Neural cell (in vitro differentiated cells): ENCODE results near the gene B4GALNT4. TPM values are rescaled to one million over a fixed set of nuclear protein-coding genes. Genes with fewer than 3 reads are reported as not detected.

Source experiments
- H2AFZ ChIP-seq: fragments of 200-600, 300-800 bp; sonication (generic), shearing (Covaris generic); 2 replicates; pipeline ENCODE4 v1.6.0; 2014; ENCODE audit warnings: low read depth, mild to moderate bottlenecking, antibody characterized with exemption, low read length, moderate library complexity
- H3F3A ChIP-seq: fragments of 200-600 bp; shearing (Covaris generic); 2 replicates; pipeline ENCODE4 v1.6.1; 2016; ENCODE audit warnings: mild to moderate bottlenecking, moderate library complexity, mixed read lengths, antibody characterized with exemption, low read length; ENCODE audit not compliant: insufficient read depth, poor library complexity, severe bottlenecking
- H3K27ac ChIP-seq: fragments of 200-600, 300-800 bp; sonication (generic), shearing (Covaris generic); 2 replicates; pipeline ENCODE4 v1.5.1; 2014; ENCODE audit warnings: mild to moderate bottlenecking, low read length, moderate library complexity
- H3K27me3 ChIP-seq: fragments of 300-800, 200-600 bp; sonication (generic), shearing (Covaris generic); 2 replicates; pipeline ENCODE4 v1.6.0; 2014; ENCODE audit warnings: mild to moderate bottlenecking, low read depth, low read length, moderate library complexity; ENCODE audit not compliant: insufficient read depth
- H3K36me3 ChIP-seq: fragments of 300-800, 200-600 bp; sonication (generic), shearing (Covaris generic); 2 replicates; pipeline ENCODE4 v1.5.1; 2014; ENCODE audit warnings: mild to moderate bottlenecking, antibody characterized with exemption, low read length, moderate library complexity; ENCODE audit not compliant: insufficient read depth
- H3K4me2 ChIP-seq: fragments of 300-800, 200-600 bp; sonication (generic), shearing (Covaris generic); 2 replicates; pipeline ENCODE4 v1.6.0; 2014; ENCODE audit warnings: mild to moderate bottlenecking, low read length
- H3K4me3 ChIP-seq: fragments of 300-800, 200-600 bp; sonication (generic), shearing (Covaris generic); 2 replicates; pipeline ENCODE4 v1.5.1; 2014; ENCODE audit warnings: mild to moderate bottlenecking, low read length, moderate library complexity
- H3K79me2 ChIP-seq: fragments of 200-600 bp; shearing (Covaris generic); replicated peaks from 2 replicates; pipeline ENCODE4 v1.6.0; 2014; ENCODE audit warnings: mild to moderate bottlenecking, low read length, moderate library complexity; ENCODE audit not compliant: insufficient read depth
- H3K9ac ChIP-seq: fragments of 300-800, 200-600 bp; sonication (generic), shearing (Covaris generic); 2 replicates; pipeline ENCODE4 v1.6.1; 2016; ENCODE audit warnings: mild to moderate bottlenecking, low read length, mixed read lengths
- H3K9me2 ChIP-seq: fragments of 200-600 bp; shearing (Covaris generic); 2 replicates; pipeline ENCODE4 v1.6.1; 2016; ENCODE audit warnings: mild to moderate bottlenecking, low read length, mixed read lengths; ENCODE audit not compliant: insufficient read depth
- H3K9me3 ChIP-seq: fragments of 200-600, 300-800 bp; sonication (generic), shearing (Covaris generic); 2 replicates; pipeline ENCODE4 v1.6.1; 2016; ENCODE audit warnings: mild to moderate bottlenecking, mixed run types, low read length, moderate library complexity, mixed read lengths
- H4K20me1 ChIP-seq: fragments of 200-600 bp; shearing (Covaris generic); 2 replicates; pipeline ENCODE4 v1.6.1; 2016; ENCODE audit warnings: mild to moderate bottlenecking, mixed run types; ENCODE audit not compliant: insufficient read depth
- CTCF ChIP-seq: fragments of 450-650 bp; IDR thresholded peaks from 2 replicates; pipeline ENCODE4 v1.5.1; 2014; ENCODE audit warnings: antibody characterized with exemption, mild to moderate bottlenecking, moderate library complexity; ENCODE audit not compliant: poor library complexity, severe bottlenecking
- EP300 ChIP-seq: fragments of 450-650 bp; conservative IDR thresholded peaks from 2 replicates; pipeline ENCODE4 v1.6.1; 2014; ENCODE audit warnings: antibody characterized with exemption, mild to moderate bottlenecking, moderate library complexity; ENCODE audit not compliant: poor library complexity, severe bottlenecking
- EZH2 ChIP-seq: fragments of 200-600, 300-800 bp; shearing (Covaris generic), sonication (generic); IDR thresholded peaks from 2 replicates; pipeline ENCODE4 v1.6.1; 2014; ENCODE audit warnings: antibody characterized with exemption, low read length, borderline replicate concordance, mild to moderate bottlenecking; ENCODE audit not compliant: insufficient read depth, poor library complexity, severe bottlenecking
- MXI1 ChIP-seq: fragments of 450-650 bp; conservative IDR thresholded peaks from 2 replicates; pipeline ENCODE4 v1.6.1; 2014; ENCODE audit warnings: antibody characterized with exemption, mild to moderate bottlenecking; ENCODE audit not compliant: poor library complexity, severe bottlenecking
- POLR2AphosphoS5 ChIP-seq: IDR thresholded peaks from 2 replicates; pipeline ENCODE4 v1.6.1; 2012
- RAD21 ChIP-seq: fragments of 450-650 bp; conservative IDR thresholded peaks from 2 replicates; pipeline ENCODE4 v1.6.1; 2014; ENCODE audit warnings: antibody characterized with exemption, mild to moderate bottlenecking, moderate library complexity
- REST ChIP-seq: IDR thresholded peaks from 2 replicates; pipeline ENCODE4 v1.6.1; 2012; ENCODE audit warnings: borderline replicate concordance
- SMC3 ChIP-seq: fragments of 450-650 bp; conservative IDR thresholded peaks from 2 replicates; pipeline ENCODE4 v1.6.1; 2014; ENCODE audit warnings: antibody characterized with exemption, mild to moderate bottlenecking, moderate library complexity; ENCODE audit not compliant: poor library complexity
- TAF1 ChIP-seq: IDR thresholded peaks from 2 replicates; pipeline ENCODE4 v1.6.1; 2012; ENCODE audit warnings: low read depth
- polyA plus RNA-seq: library from polyadenylated mRNA; depleted of rRNA; stranded (reverse); fragments of >200 nt; gene quantifications from 2 replicates; pipeline ENCODE4 v1.2.3, GENCODE V29; 2014

B4GALNT4 gene
- polyA plus RNA-seq, 1 donor from 2014 or later, result 440 TPM

GRCh38 chr11:419248-420005, 50.1 kb downstream of the B4GALNT4 start:
- no peak overlapping the region for H2AFZ ChIP-seq
- no peak overlapping the region for H3K4me2 ChIP-seq
- peaks cover 37% of the 10 kb centered on the region for H3K27me3 ChIP-seq
- no peak overlapping the region for H3K4me3 ChIP-seq
- H3K9ac ChIP-seq, result no peak overlapping the region
- TF ChIP-seq MXI1 (no peak), RAD21 (no peak), EZH2 (no peak), POLR2AphosphoS5 (no peak), SMC3 (no peak), CTCF (no peak), EP300 (no peak), REST (no peak), TAF1 (no peak)
- no peaks in the 10 kb centered on the region for H3K9me3 ChIP-seq
- no peaks in the 10 kb centered on the region for H3K9me2 ChIP-seq
- no peaks in the 10 kb centered on the region for H3K36me3 ChIP-seq
- no peaks in the 10 kb centered on the region for H3K79me2 ChIP-seq
- H4K20me1 ChIP-seq, result no peaks in the 10 kb centered on the region
- no peaks in the 10 kb centered on the region for H3F3A ChIP-seq
- no peak overlapping the region for H3K27ac ChIP-seq

GRCh38 chr11:420054-420910, 51.0 kb downstream of the B4GALNT4 start:
- H3K4me2 ChIP-seq, result no peak overlapping the region
- H3K27ac ChIP-seq, result no peak overlapping the region
- H4K20me1 ChIP-seq, result no peaks in the 10 kb centered on the region
- no peak overlapping the region for H3K9ac ChIP-seq
- peaks cover 34% of the 10 kb centered on the region for H3K27me3 ChIP-seq
- no peak overlapping the region for H3K4me3 ChIP-seq
- H3K79me2 ChIP-seq, result no peaks in the 10 kb centered on the region
- H3F3A ChIP-seq, result no peaks in the 10 kb centered on the region
- no peaks in the 10 kb centered on the region for H3K9me3 ChIP-seq
- no peak overlapping the region for H2AFZ ChIP-seq
- TF ChIP-seq POLR2AphosphoS5 (no peak), TAF1 (no peak), MXI1 (no peak), REST (no peak), CTCF (no peak), EP300 (no peak), SMC3 (no peak), RAD21 (no peak)
- H3K9me2 ChIP-seq, result no peaks in the 10 kb centered on the region
- H3K36me3 ChIP-seq, result no peaks in the 10 kb centered on the region
